HG03280 (cell line): ENCODE measurements around the gene KLK7.
"Not testable (repeated sequence)": the region's sequence is repeated elsewhere in the genome, so short reads cannot be mapped to it uniquely, and the experiment has no call there.

ENCODE experiments used
- ATAC-seq: cut with Tn5 transposase; IDR thresholded peaks from one replicate; pipeline ENCODE4 v1.9.1; 2021; ENCODE audit warnings: mild to moderate bottlenecking, moderate library complexity; ENCODE audit not compliant: unreplicated experiment

Gene KLK7

GRCh38 chr19:51012661-51013190 is 29.0 kb upstream of the KLK7 start:
- no peak for ATAC-seq

GRCh38 chr19:51010066-51010795 is 26.5 kb upstream of the KLK7 start:
- ATAC-seq, result no peak

- no peak for ATAC-seq
Measured at GRCh38 chr19:51009061-51009891, 25.6 kb upstream of the KLK7 start.

- no peak for ATAC-seq
Measured at GRCh38 chr19:51007488-51007887, 23.8 kb upstream of the KLK7 start.

- ATAC-seq, result no peak
Measured at GRCh38 chr19:51006406-51006805, 22.7 kb upstream of the KLK7 start.

- ATAC-seq, result no peak
Measured at GRCh38 chr19:51005248-51005647, 21.5 kb upstream of the KLK7 start.

- ATAC-seq, result no peak
Measured at GRCh38 chr19:51003316-51003715, 19.6 kb upstream of the KLK7 start.

GRCh38 chr19:51002542-51003311 is 19.0 kb upstream of the KLK7 start:
- ATAC-seq, result no peak

- no peak for ATAC-seq
Measured at GRCh38 chr19:51002089-51002532, 18.4 kb upstream of the KLK7 start.

- ATAC-seq, result no peak
Measured at GRCh38 chr19:51001515-51001914, 17.8 kb upstream of the KLK7 start, which contains the start of gene KLK8. KLK8 (minus strand) TSS chr19:51001604; CDS start chr19:51001167, 437 bp downstream.

GRCh38 chr19:51000981-51001380 is 17.3 kb upstream of the KLK7 start:
- ATAC-seq, result no peak

- no peak for ATAC-seq
Measured at GRCh38 chr19:51000426-51000825, 16.7 kb upstream of the KLK7 start.

- no peak for ATAC-seq
Measured at GRCh38 chr19:50998686-50999085, 15.0 kb upstream of the KLK7 start.

- no peak for ATAC-seq
Measured at GRCh38 chr19:50998061-50998460, 14.3 kb upstream of the KLK7 start.

GRCh38 chr19:50994129-50994528 is 10.4 kb upstream of the KLK7 start:
- no peak for ATAC-seq

- ATAC-seq, result no peak
Measured at GRCh38 chr19:50992666-50993035, 8.9 kb upstream of the KLK7 start.

- not testable (repeated sequence) for ATAC-seq
Measured at GRCh38 chr19:50984416-50984815, 699 bp upstream of the KLK7 start.

- no peak for ATAC-seq
Measured at GRCh38 chr19:50982186-50982585, 1.5 kb downstream of the KLK7 start.

GRCh38 chr19:50981587-50982146 is 2.0 kb downstream of the KLK7 start:
- ATAC-seq, result no peak

GRCh38 chr19:50980208-50980607 is 3.5 kb downstream of the KLK7 start:
- ATAC-seq, result no peak

GRCh38 chr19:50979758-50980157 is 4.0 kb downstream of the KLK7 start:
- no peak for ATAC-seq
